Measurements from ENCODE around the gene PLA2G4C. TPM values are rescaled to one million over a fixed set of nuclear protein-coding genes. Genes with fewer than 3 reads are reported as not detected.
"Not testable (repeated sequence)": the region's sequence is repeated elsewhere in the genome, so short reads cannot be mapped to it uniquely, and the experiment has no call there.

Gene PLA2G4C
- total RNA-seq, 2 donors from 2014 or later = 16.7 to 35.2 TPM

DNA sequence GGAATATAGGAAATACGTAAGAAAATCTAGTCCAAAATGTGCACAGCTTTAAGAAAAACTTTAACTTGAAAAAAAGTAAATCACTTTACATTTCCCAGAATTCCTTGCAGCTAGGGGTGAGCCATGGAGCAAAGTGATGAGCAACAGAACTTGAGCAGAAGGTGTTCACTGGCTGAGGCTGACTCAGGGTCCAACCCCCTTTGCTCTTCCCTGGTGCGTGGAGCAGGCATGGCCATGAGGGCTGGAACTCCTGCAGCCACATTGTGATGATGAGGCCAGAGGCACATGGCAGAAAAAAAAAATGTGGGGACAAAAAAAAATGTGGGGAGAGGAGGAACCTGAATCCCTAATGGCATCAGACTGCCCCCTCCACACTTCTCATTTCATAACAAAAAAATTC lies 9.9 kb upstream of the PLA2G4C start:
- H3K36me3 Mint-ChIP-seq = peaks cover 21 to 36% of the 10 kb centered on the region in 2 donors
- H3K9me3 Mint-ChIP-seq = no peaks in the 10 kb centered on the region
- no peak overlapping the region for H3K27ac Mint-ChIP-seq
- DNase-seq (ENCODE audit: low spot score in 2 of 2) (no peak), ATAC-seq (no peak)

DNA sequence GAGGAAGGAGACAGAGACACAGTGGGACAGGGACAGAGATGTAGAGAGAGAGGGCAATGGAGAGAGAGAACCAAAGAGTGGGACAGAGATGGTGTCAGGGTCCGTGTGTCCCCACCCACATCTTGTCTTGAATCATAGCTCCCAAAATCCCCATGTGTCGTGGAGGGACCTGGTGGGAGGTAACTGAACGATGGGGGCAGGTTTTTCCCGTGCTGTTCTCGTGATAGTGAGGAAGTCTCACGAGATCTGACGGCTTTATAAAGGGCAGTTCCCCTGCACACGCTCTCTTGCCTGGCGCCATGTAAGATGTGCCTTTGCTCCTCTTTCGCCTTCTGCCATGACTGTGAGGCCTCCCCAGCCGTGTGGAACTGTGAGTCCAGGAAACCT lies 7.5 kb upstream of the PLA2G4C start:
- DNase-seq (ENCODE audit: low spot score in 2 of 2) (no peak), ATAC-seq (no peak)
- Mint-ChIP-seq H3K9me3 (no peaks in the 10 kb centered on the region), H3K27ac (peak overlapping the region; percentile 69 to 93), H3K36me3 (peaks cover 15 to 21% of the 10 kb centered on the region in 2 donors)

DNA sequence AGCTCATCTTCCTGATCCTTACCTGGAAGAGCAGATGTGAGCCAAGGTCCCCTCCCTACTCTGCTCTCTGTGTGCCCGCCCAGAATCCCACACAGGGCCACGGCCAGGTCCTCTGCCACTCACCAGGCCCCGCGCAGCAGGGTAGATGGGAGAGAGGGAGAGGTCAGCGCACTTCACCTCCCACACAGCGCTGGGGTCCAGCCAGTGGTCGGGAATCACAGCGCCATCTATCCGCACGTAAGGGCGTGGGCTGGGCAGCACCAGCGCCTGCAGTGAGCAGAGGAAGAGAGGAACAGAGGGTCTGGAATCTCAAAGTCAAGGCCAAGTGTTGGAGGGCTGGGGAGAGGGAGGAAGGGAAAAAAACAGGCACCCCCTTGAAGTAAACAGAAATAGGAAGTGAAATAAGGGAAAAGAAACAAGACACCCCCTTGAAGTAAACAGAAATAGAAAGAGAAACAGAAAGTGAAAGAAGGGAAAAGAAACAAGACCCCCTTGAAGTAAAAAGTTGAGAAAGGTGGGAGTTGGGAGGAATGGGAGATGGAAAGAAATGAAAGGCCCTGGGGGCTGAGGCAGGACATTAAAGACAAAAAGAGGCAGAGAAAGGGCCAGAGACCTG lies 7.0 kb upstream of the PLA2G4C start:
- no peak for ATAC-seq
- Mint-ChIP-seq H3K27ac (peak overlapping the region; percentile 69 to 93), H3K9me3 (no peaks in the 10 kb centered on the region), H3K36me3 (peaks cover 15 to 16% of the 10 kb centered on the region in 2 donors)
- no peak for DNase-seq (ENCODE audit: low spot score in 2 of 2)

DNA sequence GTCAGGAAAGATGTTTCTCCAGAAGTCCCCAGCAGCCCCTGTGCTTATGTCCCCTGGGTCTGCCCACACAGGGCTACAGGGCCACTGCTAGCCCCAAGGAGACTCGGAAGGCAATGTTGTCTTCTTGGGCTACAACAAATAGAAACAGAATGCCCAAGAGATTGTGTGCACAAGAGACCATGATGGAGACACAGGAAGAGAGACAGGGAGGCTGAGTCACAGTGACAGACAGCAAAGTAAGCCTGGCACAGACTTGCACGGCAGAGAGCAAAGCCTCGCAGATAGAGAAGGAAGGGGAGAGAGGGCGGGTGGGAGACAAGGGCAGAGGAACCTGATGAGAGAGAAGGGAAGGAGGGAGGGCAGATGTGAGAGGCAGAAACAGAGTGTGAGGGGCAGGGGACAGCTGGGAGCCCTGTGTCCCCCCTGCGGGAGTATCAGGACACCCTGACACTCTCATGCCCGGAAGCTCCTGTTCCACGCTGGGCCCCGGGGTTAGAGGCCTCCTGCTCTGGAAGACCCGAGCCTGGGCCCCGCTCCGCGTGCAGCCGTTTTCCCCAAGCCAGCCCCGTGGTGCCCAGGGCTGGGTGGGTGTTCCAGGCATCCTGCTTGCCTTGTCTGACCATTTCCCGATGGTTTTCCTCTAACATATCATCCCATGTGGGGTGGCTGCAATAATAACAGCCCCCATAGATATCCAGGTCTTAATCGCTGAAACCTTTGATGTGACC lies 2.7 kb upstream of the PLA2G4C start:
- ATAC-seq = no peak
- DNase-seq (ENCODE audit: low spot score in 2 of 2) = no peak

DNA sequence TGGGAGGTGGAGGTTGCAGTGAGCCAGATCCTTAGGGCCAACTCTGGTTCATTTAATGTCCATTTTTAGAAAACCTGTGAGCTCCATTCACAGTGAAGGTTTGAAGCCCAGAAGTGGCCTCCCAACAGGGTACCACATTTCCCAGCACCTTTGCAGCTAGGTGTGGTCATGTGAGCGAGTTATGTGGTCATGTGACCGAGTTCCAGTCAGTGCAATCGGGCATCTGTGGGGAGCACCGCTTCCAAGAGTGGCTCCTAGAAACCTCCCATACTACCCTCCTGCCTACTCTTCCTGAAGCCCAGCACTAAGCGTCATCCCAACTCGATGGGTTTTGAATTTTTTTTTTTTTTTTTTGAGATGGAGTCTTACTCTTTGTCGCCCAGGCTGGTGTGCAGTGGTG lies 663 bp upstream of the PLA2G4C start:
- Mint-ChIP-seq H3K27ac (peak overlapping the region; percentile 74 to 98), H3K36me3 (no peaks in the 10 kb centered on the region), H3K9me3 (no peaks in the 10 kb centered on the region)
- DNase-seq (ENCODE audit: low spot score in 2 of 2) (no peak), ATAC-seq (no peak)

More for the DNA sequence above, 2.7 kb upstream of the PLA2G4C start:
- Mint-ChIP-seq H3K27ac (peak overlapping the region in 1 of 2 donors; percentile 29), H3K36me3 (peaks cover 0 to 8% of the 10 kb centered on the region in 2 donors), H3K9me3 (no peaks in the 10 kb centered on the region)

DNA sequence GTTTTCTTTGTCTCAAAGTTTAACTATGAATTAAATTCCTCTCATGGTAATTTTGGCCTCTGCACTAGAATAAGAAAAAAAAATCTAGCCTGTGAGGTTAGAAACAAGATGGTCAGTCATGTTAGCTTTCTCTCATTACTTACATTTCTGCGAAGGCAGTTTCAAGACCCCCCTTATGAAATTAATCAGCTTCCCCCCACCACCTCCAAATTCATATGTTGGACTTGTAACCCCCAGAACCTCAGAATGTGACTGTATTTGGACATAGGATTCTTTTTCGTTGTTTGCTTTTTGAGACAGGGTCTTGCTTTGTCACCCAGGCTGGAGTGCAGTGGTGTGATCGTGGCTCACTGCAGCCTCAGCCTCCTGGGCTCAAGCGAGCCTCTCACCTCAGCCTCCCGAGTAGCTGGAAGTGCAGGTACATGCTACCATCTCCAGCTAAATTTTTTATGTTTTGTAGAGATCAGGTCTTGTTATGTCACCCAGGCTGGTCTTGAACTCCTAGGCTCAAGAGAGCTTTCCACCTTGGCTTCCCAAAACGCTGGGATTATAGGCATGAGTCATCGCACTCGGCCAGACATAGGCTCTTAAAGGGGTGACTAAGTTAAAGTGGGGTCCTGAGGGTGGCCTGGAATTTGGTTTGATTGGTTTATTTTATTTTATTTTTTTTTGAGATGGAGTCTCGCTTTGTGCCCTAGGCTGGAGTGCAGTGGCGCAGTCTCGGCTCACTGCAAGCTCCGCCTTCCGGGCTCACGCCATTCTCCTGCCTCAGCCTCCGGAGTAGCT lies 1.4 kb downstream of the PLA2G4C start:
- H3K36me3 Mint-ChIP-seq = no peaks in the 10 kb centered on the region
- H3K27ac Mint-ChIP-seq = peak overlapping the region; percentile 36 to 48
- DNase-seq (ENCODE audit: low spot score in 2 of 2) (no peak), ATAC-seq (no peak)
- no peaks in the 10 kb centered on the region for H3K9me3 Mint-ChIP-seq

DNA sequence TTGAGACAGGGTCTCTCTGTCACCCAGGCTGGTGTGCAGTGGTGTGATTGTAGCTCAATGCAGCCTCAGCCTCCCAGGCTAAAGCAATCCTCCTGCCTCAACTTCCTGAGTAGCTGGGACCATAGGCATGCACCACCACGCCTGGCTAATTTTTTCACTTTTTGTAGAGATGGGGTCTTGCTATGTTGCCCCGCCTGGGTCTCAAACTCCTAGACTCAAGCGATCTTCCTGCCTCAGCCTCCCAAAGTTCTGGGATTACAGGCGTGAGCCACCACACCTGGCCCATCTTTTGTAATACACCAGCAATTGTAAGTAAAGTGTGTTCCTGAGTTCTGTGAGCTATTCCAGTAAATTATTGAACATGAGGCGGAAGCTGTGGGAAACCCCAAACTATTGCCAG lies 6.7 kb downstream of the PLA2G4C start:
- no peak for ATAC-seq
- no peaks in the 10 kb centered on the region for H3K36me3 Mint-ChIP-seq
- no peak overlapping the region for H3K27ac Mint-ChIP-seq
- no peaks in the 10 kb centered on the region for H3K9me3 Mint-ChIP-seq
- no peak for DNase-seq (ENCODE audit: low spot score in 2 of 2)

DNA sequence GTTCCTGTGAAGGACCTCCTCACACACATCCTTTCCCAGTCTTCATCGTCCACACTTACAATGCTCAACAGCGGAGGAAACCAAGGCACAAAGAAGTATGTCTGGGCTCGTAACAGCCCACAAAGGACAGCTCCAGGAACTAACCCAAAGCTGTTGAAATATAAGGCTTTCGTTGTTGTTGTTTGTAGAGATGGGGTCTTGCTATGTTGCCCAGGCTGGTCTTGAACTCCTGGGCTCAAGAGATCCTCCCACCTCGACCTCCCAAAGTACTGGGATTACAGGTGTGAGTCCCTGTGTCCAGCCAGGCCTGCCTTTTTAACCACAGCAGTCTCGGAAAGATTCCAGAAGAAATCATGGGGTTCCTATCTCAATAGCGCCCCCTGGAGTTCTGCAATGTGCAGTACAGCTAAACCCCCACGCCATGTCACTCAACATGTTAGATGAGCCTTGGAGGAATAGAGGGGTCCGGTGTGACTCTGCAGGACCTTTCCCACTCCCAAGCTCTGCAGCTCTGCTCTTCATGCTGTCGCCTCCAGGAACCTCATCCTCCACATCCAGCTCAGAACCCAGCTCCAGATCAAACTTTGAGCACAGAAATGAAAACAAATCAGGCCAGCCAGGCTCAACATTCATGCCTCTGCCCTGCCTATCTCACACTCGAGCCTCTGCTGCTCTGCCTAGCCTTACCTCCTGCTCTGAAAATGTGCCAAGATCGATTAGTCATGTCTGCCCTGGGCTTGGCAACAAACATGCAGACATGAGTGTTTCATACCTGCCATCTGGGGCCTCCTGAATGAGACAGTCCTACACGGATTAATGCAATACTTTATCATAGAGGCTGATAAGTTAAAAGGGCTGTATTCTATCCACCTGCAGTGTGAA lies 7.5 kb downstream of the PLA2G4C start:
- Mint-ChIP-seq H3K27ac (no peak overlapping the region), H3K36me3 (peaks cover 0 to 1% of the 10 kb centered on the region in 2 donors), H3K9me3 (no peaks in the 10 kb centered on the region)
- DNase-seq (ENCODE audit: low spot score in 2 of 2) (peak in 1 of 2 donors; percentile 64), ATAC-seq (peak in 1 of 2 donors; percentile 60)

DNA sequence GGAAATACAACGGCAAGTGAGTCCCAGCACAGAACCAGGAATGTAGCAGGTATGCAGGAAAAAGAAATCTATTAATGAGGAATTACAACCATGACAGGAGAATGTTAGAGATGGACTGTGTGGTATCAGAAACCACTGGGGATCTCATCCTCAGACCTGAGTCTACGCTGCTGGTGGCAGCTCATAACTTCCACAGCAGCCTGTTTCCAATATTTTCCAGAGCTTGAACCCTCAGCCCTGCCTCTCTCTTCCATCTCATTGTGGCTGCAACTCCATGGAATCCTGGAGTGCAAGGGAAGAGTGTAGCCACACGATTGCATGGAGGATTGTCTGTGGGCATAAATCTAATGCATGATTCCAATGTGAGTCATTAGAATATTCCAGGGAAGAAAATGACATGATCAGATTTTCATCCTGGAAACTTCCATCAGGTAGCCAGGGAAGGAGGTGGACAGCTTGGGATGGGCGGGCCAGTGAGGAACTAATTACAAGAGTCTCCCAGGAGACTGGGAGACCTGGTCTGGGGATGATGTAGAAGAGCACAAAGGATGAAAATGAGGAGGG lies 14.9 kb downstream of the PLA2G4C start:
- DNase-seq (ENCODE audit: low spot score in 2 of 2) (no peak), ATAC-seq (no peak)
- Mint-ChIP-seq H3K36me3 (peaks cover 32 to 44% of the 10 kb centered on the region in 2 donors), H3K27ac (peak overlapping the region in 1 of 2 donors; percentile 6), H3K9me3 (peaks cover 13 to 14% of the 10 kb centered on the region in 2 donors)

DNA sequence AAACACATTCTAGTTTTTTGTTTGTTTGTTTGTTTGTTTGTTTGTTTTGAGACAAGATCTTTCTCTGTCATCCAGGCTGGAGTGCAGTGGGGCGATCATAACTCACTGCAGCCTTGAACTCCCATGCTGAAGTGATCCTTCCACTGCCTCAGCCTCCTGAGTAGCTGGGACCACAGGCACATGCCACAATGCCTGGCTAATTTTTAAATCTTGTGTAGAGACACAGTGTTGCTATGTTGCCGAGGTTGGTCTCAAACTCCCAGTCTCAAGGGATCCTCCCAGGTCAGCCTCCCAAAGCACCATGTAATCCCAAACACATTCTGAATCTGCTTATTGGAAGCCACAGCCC lies 15.8 kb downstream of the PLA2G4C start:
- DNase-seq (ENCODE audit: low spot score in 2 of 2) (no peak), ATAC-seq (peak in 1 of 2 donors; percentile 41)
- no peak overlapping the region for H3K27ac Mint-ChIP-seq
- peaks cover 32 to 44% of the 10 kb centered on the region in 2 donors for H3K36me3 Mint-ChIP-seq
- H3K9me3 Mint-ChIP-seq = peaks cover 13 to 14% of the 10 kb centered on the region in 2 donors

DNA sequence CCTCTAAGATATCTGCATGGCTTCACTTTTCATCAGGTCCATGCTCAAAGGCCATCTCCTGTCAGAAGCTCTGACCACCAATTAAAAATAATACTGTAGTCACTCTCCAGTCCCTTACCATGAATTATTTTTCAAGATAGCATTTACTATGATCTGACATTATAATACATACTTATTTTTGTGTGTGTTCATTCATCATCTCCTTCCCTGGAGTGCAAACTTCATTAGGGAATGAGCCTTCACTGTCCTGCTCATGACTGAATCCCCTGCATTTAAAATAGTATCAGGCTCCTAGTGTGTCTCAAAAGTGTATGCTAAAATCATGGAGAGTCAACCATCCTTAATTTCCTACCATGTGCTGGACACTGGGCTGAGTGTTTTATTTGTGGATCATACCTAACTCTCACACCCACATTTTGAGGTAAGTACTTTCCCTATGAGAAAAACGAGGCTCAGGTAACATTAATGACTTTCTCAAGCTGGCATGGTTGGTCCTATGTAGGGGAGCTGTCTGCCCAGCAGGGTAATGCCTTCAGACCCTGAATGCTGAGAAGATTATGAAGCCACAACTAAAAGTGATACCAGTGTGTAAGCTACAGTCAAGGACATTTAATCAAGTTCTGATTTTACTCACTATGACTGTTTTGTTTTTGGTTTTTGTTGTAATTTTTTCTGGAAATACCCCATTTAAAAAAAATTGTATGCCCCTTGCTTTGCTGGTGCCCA lies 16.3 kb downstream of the PLA2G4C start:
- peaks cover 13 to 14% of the 10 kb centered on the region in 2 donors for H3K9me3 Mint-ChIP-seq
- H3K27ac Mint-ChIP-seq = no peak overlapping the region
- H3K36me3 Mint-ChIP-seq = peaks cover 32 to 44% of the 10 kb centered on the region in 2 donors
- DNase-seq (ENCODE audit: low spot score in 2 of 2) (no peak), ATAC-seq (peak; percentile 77 to 94)

DNA sequence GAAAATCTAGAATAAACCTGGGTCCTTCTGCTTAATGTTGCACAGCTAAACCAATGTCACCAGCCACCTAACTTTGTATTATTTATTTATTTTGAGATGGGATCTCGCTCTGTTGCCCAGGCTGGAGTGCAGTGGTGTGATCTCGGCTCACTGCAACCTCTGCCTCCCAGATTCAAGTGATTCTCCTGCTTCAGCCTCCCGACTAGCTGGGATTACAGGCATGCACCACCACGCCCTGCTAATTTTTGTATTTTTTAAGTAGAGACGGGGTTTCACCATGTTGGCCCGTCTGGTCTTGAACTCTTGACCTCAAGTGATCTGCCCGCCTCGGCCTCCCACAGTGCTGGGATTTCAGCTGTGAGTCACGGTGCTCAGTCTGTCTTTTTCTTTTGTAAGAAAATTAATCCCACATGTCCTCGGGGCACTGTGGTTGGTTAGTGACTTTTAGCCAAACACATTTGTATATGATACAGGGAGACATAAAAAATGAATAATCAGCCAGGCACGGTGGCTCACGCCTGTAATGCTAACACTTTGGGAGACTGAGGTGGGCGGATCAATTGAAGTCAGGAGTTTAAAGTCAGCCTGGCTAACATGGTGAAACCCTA lies 19.4 kb downstream of the PLA2G4C start:
- H3K27ac Mint-ChIP-seq; DNase-seq (ENCODE audit: low spot score in 2 of 2); ATAC-seq: not testable (repeated sequence)
- Mint-ChIP-seq H3K9me3 (peaks cover 13 to 14% of the 10 kb centered on the region in 2 donors), H3K36me3 (peaks cover 30 to 32% of the 10 kb centered on the region in 2 donors)

DNA sequence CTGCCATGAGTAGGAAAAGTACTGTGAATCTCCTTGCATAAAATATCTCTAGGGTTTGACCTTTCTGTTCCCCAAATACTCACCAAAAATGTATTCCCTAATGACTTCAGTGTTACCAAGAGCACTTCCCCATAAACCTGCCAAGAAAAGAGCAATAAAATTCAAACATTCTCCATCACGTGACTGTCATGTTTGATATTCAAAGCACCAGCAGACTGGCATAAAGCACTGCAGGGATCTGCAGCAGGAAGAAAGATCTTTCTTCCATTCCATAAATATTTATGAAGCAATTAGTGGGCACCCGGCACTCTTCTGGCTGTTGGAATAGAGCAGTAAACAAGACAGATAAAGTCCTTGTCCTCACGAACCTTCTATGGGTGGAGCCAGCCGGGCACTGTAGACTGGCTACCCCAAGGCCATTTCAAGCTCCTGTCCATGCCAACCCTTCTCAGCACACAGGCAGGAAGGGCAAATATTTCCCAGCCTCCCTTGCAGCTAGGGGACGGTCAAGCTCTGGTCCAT lies 20.3 kb downstream of the PLA2G4C start:
- peaks cover 22 to 24% of the 10 kb centered on the region in 2 donors for H3K36me3 Mint-ChIP-seq
- no peak overlapping the region for H3K27ac Mint-ChIP-seq
- no peak for DNase-seq (ENCODE audit: low spot score in 2 of 2)
- peaks cover 13 to 14% of the 10 kb centered on the region in 2 donors for H3K9me3 Mint-ChIP-seq
- ATAC-seq = no peak

DNA sequence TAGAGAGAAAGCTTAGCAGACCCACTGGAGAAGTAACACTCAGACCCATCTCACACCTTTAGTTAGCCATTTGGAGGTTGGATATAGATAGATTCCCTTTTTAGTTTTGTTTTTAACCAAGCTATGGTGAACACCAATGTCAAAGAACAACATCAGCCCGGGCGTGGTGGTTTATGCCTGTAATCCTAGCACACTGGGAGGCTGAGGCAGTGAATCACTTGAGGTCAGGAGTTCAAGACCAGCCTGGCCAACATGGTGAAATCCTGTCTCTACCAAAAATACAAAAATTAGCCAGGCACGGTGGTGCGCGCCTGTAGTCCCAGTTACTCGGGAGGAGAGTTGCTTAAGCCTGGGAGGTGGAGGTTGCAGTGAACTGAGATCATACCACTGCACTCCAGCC lies 21.6 kb downstream of the PLA2G4C start:
- H3K36me3 Mint-ChIP-seq = peaks cover 10 to 11% of the 10 kb centered on the region in 2 donors
- DNase-seq (ENCODE audit: low spot score in 2 of 2); H3K27ac Mint-ChIP-seq; ATAC-seq; H3K9me3 Mint-ChIP-seq: not testable (repeated sequence)

Measured in activated naive CD4-positive, alpha-beta T cell treated with anti-CD3 and anti-CD28 coated beads, Interleukin-2, amount 50 U/mL, for 72 hours (primary cell).